ENCODE measurements around the gene BABAM2. TPM values are rescaled to one million over a fixed set of nuclear protein-coding genes. Genes with fewer than 3 reads are reported as not detected.

The BABAM2 gene
- total RNA-seq, 1 donor from 2014 or later, result 33.9 TPM

DNA sequence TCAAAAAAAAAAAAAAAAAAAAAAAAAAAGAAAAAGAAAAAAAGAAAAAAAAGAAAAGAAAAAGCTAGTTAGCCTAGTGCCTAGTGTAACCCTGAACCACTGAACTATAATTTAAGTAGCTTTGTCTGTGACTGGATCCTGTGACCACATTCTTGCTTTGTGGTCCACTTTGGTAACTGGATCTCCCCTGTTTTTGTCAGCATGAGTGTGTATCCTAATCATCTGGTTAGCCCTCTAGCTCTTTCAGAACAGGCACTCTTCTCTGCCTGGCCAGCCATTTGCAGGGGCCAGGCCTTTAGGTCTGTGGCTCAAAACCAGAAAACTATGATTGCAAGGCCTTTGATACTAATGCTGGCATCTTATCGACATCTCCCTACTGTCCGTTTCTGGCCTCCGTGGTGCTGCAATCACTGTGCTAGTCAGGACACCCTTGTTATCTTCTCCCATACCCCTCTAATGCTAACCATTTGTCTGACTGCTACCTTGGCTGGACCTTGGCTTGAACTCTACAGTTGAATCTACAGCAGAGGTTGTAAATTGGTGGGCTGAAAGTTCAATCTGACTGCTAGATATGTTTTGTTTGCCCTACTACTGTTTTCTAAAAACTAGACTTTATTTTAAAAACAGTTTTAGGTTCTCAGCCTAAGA lies 40.8 kb upstream of the BABAM2 start:
- no peak for TF ChIP-seq CTCF (IDR thresholded peaks at IDR 0.05)
- peaks cover 2% of the 10 kb centered on the region for H3K36me3 Mint-ChIP-seq (ENCODE audit: low read depth)
- H3K27me3 Mint-ChIP-seq (ENCODE audit: low read depth), result no peaks in the 10 kb centered on the region
- H3K27ac Mint-ChIP-seq (ENCODE audit: unreplicated experiment), result no peak overlapping the region
- H3K9me3 Mint-ChIP-seq (ENCODE audit: low read depth), result no peaks in the 10 kb centered on the region
- no peak for DNase-seq (ENCODE audit: low spot score)
- no peak overlapping the region for H3K4me3 Mint-ChIP-seq (ENCODE audit: unreplicated experiment)
- peaks cover 7% of the 10 kb centered on the region for H3K4me1 Mint-ChIP-seq (ENCODE audit: low read depth)

DNA sequence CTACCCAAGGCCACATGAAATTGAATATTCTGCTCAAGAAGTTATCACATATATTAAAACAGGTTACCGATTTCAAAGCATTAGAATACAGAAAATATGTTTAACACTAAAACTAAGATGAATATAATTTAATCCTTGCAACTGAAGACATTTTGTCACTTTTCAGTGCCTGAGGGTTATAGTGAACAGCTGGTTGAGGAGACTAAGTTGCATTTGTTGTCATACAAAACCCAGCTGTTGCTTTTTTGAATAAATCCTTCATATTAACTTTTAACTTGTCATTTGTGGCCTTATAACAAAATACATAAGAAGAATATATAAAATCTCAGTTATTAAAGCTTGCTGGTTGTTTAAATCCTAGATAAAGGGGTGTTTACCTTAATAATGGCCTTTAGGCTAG lies 37.8 kb upstream of the BABAM2 start:
- Mint-ChIP-seq H3K4me1 (ENCODE audit: low read depth) (peaks cover 17% of the 10 kb centered on the region), H3K27ac (ENCODE audit: unreplicated experiment) (no peak overlapping the region), H3K27me3 (ENCODE audit: low read depth) (no peaks in the 10 kb centered on the region), H3K9me3 (ENCODE audit: low read depth) (peaks cover 5% of the 10 kb centered on the region), H3K4me3 (ENCODE audit: unreplicated experiment) (no peak overlapping the region), H3K36me3 (ENCODE audit: low read depth) (peaks cover 2% of the 10 kb centered on the region)
- TF ChIP-seq CTCF (IDR thresholded peaks at IDR 0.05), result no peak
- no peak for DNase-seq (ENCODE audit: low spot score)

DNA sequence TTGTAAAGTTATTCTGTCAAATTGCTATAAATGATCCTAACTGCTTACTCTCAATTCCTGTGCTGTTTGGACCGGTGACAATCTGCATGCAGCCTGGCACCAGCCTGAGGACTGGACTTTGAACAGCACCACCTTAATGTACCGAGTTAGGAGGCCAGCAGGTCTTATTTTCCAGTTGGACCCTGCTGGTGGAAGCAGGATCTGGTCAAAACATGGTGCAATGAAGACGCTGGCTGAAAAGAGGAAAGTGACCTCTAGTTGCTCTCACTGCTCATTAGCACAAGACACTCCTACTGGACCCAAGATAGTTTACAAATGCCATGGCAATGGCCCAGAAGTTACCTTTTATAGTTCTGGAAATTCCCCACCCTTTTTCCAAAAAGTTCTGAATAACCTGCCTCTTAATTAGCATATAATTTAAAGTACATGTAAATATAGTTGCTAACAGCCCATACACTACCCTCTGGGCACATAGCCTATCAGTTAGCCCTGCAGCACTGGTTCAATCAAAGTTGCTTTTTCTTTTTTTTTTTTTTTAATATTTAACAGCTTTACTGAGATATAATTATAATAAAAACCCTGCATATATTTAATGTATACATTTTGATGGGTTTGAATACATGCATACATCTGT lies 36.2 kb upstream of the BABAM2 start:
- TF ChIP-seq CTCF (IDR thresholded peaks at IDR 0.05), result no peak
- Mint-ChIP-seq H3K36me3 (ENCODE audit: low read depth) (peaks cover 2% of the 10 kb centered on the region), H3K27me3 (ENCODE audit: low read depth) (no peaks in the 10 kb centered on the region), H3K27ac (ENCODE audit: unreplicated experiment) (no peak overlapping the region), H3K4me1 (ENCODE audit: low read depth) (peaks cover 17% of the 10 kb centered on the region), H3K9me3 (ENCODE audit: low read depth) (peaks cover 10% of the 10 kb centered on the region), H3K4me3 (ENCODE audit: unreplicated experiment) (no peak overlapping the region)
- DNase-seq (ENCODE audit: low spot score), result no peak

DNA sequence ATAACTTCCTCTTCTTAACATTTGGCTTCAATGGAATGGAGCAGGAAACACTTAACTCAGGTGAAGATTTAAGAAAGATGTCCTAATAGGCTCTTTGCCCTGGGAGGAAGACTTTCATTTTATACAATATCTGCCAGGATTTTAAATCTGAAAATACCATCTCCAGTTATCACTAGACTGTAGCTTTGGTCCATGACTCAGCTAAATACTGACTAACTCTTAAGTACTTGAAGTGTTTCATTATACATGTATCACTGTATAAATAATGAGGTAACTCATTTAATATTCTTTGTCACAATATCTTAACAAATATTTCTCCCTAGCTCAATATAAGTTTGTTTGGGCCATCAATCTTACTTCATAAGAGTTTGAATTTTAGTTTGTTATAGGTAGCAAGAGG lies 35.1 kb upstream of the BABAM2 start:
- DNase-seq (ENCODE audit: low spot score), result no peak
- TF ChIP-seq CTCF (IDR thresholded peaks at IDR 0.05), result no peak
- Mint-ChIP-seq H3K27ac (ENCODE audit: unreplicated experiment) (peak overlapping the region; percentile 39), H3K27me3 (ENCODE audit: low read depth) (no peaks in the 10 kb centered on the region), H3K4me3 (ENCODE audit: unreplicated experiment) (no peak overlapping the region), H3K36me3 (ENCODE audit: low read depth) (peaks cover 2% of the 10 kb centered on the region), H3K9me3 (ENCODE audit: low read depth) (peaks cover 10% of the 10 kb centered on the region), H3K4me1 (ENCODE audit: low read depth) (peaks cover 23% of the 10 kb centered on the region)

- no peak overlapping the region for H3K4me3 Mint-ChIP-seq (ENCODE audit: unreplicated experiment)
- no peaks in the 10 kb centered on the region for H3K36me3 Mint-ChIP-seq (ENCODE audit: low read depth)
- H3K4me1 Mint-ChIP-seq (ENCODE audit: low read depth), result peaks cover 23% of the 10 kb centered on the region
- H3K9me3 Mint-ChIP-seq (ENCODE audit: low read depth), result peaks cover 10% of the 10 kb centered on the region
- no peaks in the 10 kb centered on the region for H3K27me3 Mint-ChIP-seq (ENCODE audit: low read depth)
- no peak for TF ChIP-seq CTCF (IDR thresholded peaks at IDR 0.05)
- peak overlapping the region; percentile 62 for H3K27ac Mint-ChIP-seq (ENCODE audit: unreplicated experiment)
- no peak for DNase-seq (ENCODE audit: low spot score)
Observed at GRCh38 chr2:27856386-27856785, 34.1 kb upstream of the BABAM2 start.
